HepG2 (cell line): ENCODE measurements around the gene SNRPB2. TPM values are rescaled to one million over a fixed set of nuclear protein-coding genes. Genes with fewer than 3 reads are reported as not detected.

Experiments used
- ATAC-seq: fragments of 200-7000 bp; cut with Tn5 transposase; 3 replicates; pipeline ENCODE4 v1.9.1; 2020; ENCODE audit warnings: mild to moderate bottlenecking, moderate library complexity
- BruUV-seq: library from RNA; stranded (reverse); fragments of 400-500 nt; replicated peaks from 2 replicates; lab custom pipeline; 2021; lab: Mats Ljungman, UMichigan
- CTCF ChIA-PET: fragments of 300-600 bp; formaldehyde crosslinking; extraction: SDS; loops from one replicate; lab custom pipeline; 2021; ENCODE audit warnings: low total read pairs, inconsistent platforms, low intra/inter-chr PET ratio; lab: Yijun Ruan, JAX
- POLR2A ChIA-PET: fragments of 350-600 bp; sonication (Branson Sonifier 250); formaldehyde crosslinking; loops from one replicate; lab custom pipeline; 2020; ENCODE audit warnings: antibody characterized with exemption, inconsistent platforms; lab: Yijun Ruan, JAX
- DNase-seq: peaks from one replicate; pipeline ENCODE4 v3.0.0-alpha.2; 2015; ENCODE audit warnings: low spot score
- FAIRE-seq: peaks from 3 replicates; lab custom pipeline; 2011; peaks lifted over from hg19 to GRCh38; lab: Jason Lieb, UNC
- H2AFZ ChIP-seq: one replicate; pipeline ENCODE4 v1.6.1; 2011; ENCODE audit warnings: low read length, inconsistent platforms
- H3K27ac ChIP-seq: fragments of 300-600 bp; 3 replicates; pipeline ENCODE4 v1.8.0; 2011; ENCODE audit warnings: mixed run types, mild to moderate bottlenecking, mixed read lengths, low read length, inconsistent platforms; ENCODE audit not compliant: insufficient read depth; ENCODE audit errors: extremely low read length
- H3K27me3 ChIP-seq, 2 experiments: fragments of 200-600 bp in 1 of 2; 2 replicates in 1 of 2; 3 replicates in 1 of 2; pipeline versions ENCODE4 v1.6.0 to v1.8.0; 2011; ENCODE audit warnings: low read length in 2 of 2, mild to moderate bottlenecking in 2 of 2, moderate library complexity in 2 of 2, inconsistent platforms in 1 of 2; ENCODE audit not compliant: insufficient read depth in 2 of 2, control insufficient read depth in 1 of 2
- H3K36me3 ChIP-seq, 2 experiments: fragments of 200-600 bp in 1 of 2; replicated peaks in 1 of 2; 2 replicates in 1 of 2; 3 replicates in 1 of 2; pipeline versions ENCODE4 v1.5.1 to v1.8.0; 2011; ENCODE audit warnings: low read length in 2 of 2, inconsistent platforms in 1 of 2; ENCODE audit not compliant: insufficient read depth in 2 of 2, control insufficient read depth in 1 of 2
- H3K4me1 ChIP-seq: 2 replicates; pipeline ENCODE4 v1.5.1; 2012; ENCODE audit warnings: low read length, inconsistent platforms; ENCODE audit not compliant: insufficient read depth
- H3K4me2 ChIP-seq: 2 replicates; pipeline ENCODE4 v1.6.0; 2011; ENCODE audit warnings: low read depth, low read length, inconsistent platforms
- H3K4me3 ChIP-seq, 3 experiments: fragments of 200-600 bp in 1 of 3; sonication (generic), shearing (Covaris generic) in 1 of 3; replicated peaks in 1 of 3; 2 replicates each; pipeline ENCODE4 v1.5.1; 2011 to 2016; ENCODE audit warnings: low read length in 3 of 3, inconsistent platforms in 2 of 3, low read depth in 2 of 3, mild to moderate bottlenecking in 2 of 3, control low read depth in 1 of 3, mixed read lengths in 1 of 3; ENCODE audit not compliant: insufficient read depth in 1 of 3
- H3K79me2 ChIP-seq: one replicate; pipeline ENCODE4 v1.6.1; 2011; ENCODE audit warnings: low read length, inconsistent platforms; ENCODE audit not compliant: insufficient read depth
- H3K9ac ChIP-seq: 2 replicates; pipeline ENCODE4 v1.6.0; 2011; ENCODE audit warnings: mild to moderate bottlenecking, low read depth, low read length, inconsistent platforms; ENCODE audit not compliant: insufficient read depth
- H3K9me3 ChIP-seq: 2 replicates; pipeline ENCODE4 v1.5.1; 2012; ENCODE audit warnings: mild to moderate bottlenecking, low read length
- H4K20me1 ChIP-seq: 2 replicates; pipeline ENCODE4 v1.6.0; 2011; ENCODE audit warnings: inconsistent platforms, mild to moderate bottlenecking, low read length, moderate library complexity; ENCODE audit not compliant: insufficient read depth
- JUNB ChIP-seq: sonication (generic); formaldehyde crosslinking; IDR thresholded peaks from 2 replicates; pipeline ENCODE4 v1.8.0; 2022; ENCODE audit warnings: missing genetic modification reagents, mild to moderate bottlenecking, borderline replicate concordance
- MAFK ChIP-seq, 2 experiments: IDR thresholded peaks in 1 of 2; conservative IDR thresholded peaks in 1 of 2; 2 replicates each; pipeline ENCODE4 v1.6.1; 2011; ENCODE audit warnings: improper control_type of control experiment in 2 of 2, low read length in 2 of 2
- SRSF9 ChIP-seq: fragments of 200-400 bp; formaldehyde crosslinking; IDR thresholded peaks from 2 replicates; pipeline ENCODE4 v1.6.1; 2018; ENCODE audit warnings: borderline replicate concordance, mild to moderate bottlenecking, low read depth, low read length; ENCODE audit not compliant: insufficient read depth, poor library complexity, severe bottlenecking
- ZNF678 ChIP-seq: sonication (generic); formaldehyde crosslinking; IDR thresholded peaks from 2 replicates; pipeline ENCODE4 v1.4.0; 2020; ENCODE audit warnings: mild to moderate bottlenecking, missing genetic modification reagents
- WGBS: methylation state at CpG from one replicate; pipeline ENCODE4 v1.1.6; 2017; ENCODE audit warnings: low lambda C conversion rate; 5-methylcytosine and 5-hydroxymethylcytosine counted together
- in situ Hi-C: cut with HindIII; loops from 2 replicates; pipeline ENCODE4 v1.10.0; 2017; ENCODE audit warnings: low pct_unique_long_range_greater_than_20kb; ENCODE audit not compliant: extremely low pct_ligation_motif_present
- intact Hi-C: fragments of 100-400 bp; cut with micrococcal nuclease; formaldehyde crosslinking; loops from one replicate; pipeline ENCODE4 v1.10.0; 2022; ENCODE audit not compliant: unreplicated experiment
- polyA plus RNA-seq, 8 experiments: library from polyadenylated mRNA; depleted of rRNA in 3 of 8; stranded (reverse) in 7 of 8; unstranded in 1 of 8; fragments of >200 nt; fragmentation: Illumina TruSeq in 4 of 8; extraction: Trizol in 4 of 8; gene quantifications; 2 replicates each; pipeline versions ENCODE4 v1.2.1 to v1.2.3, GENCODE V29; 2011 to 2016; ENCODE audit warnings: low read depth in 4 of 8, missing spikeins in 1 of 8, mixed read lengths in 1 of 8; ENCODE audit not compliant: insufficient read depth in 1 of 8
- total RNA-seq, 5 experiments: library from RNA; depleted of rRNA; stranded (reverse); fragments of >200 nt; fragmentation: Illumina TruSeq; extraction: Trizol; gene quantifications; 2 replicates each; pipeline ENCODE4 v1.2.3, GENCODE V29; 2016; ENCODE audit warnings: low read depth in 1 of 5
- TF ChIP-seq, protein P1 (sequence below): sonication (generic); formaldehyde crosslinking; IDR thresholded peaks from 2 replicates; pipeline ENCODE4 v1.4.0; 2020; ENCODE audit warnings: missing genetic modification reagents
- TF ChIP-seq, protein P2 (sequence below): sonication (generic); formaldehyde crosslinking; IDR thresholded peaks from 2 replicates; pipeline ENCODE4 v1.4.0; 2020; ENCODE audit warnings: mild to moderate bottlenecking, missing genetic modification reagents
- TF ChIP-seq, protein P3 (sequence below), 2 experiments: sonication (generic) in 1 of 2; formaldehyde crosslinking in 1 of 2; IDR thresholded peaks; 2 replicates each; pipeline versions ENCODE4 v1.5.1 to v1.6.1; 2011 to 2020; ENCODE audit warnings: borderline replicate concordance in 1 of 2, low read depth in 1 of 2, low read length in 1 of 2, mild to moderate bottlenecking in 1 of 2, missing genetic modification reagents in 1 of 2, moderate library complexity in 1 of 2

The SNRPB2 gene
- total and polyA plus RNA-seq, 2 of the 13 experiments (the other 11 are each of a cell fraction or from before 2014, with no cell fraction given), result 107 to 204 TPM

DNA sequence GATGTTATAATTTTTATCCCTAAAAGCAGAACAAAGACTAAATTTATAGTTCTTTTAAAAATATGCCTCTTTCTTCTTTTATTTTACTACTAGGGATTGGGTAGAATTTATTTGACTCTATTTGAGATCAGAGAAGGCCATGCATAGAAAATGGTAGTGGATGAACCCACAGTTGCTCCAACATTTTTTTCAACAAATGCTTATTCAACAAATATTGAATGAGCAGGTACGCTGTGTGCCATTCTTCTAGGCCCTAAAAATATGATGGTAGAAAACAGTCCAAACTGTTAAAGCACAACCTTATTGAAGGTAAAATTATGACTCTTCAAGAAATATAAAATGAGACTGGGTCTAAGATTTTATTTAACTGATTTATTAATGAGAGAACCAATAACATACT is 48.3 kb downstream of the SNRPB2 start:
- ChIA-PET POLR2A (no interaction called here), CTCF (no interaction called here)
- H3K9ac ChIP-seq, result no peak overlapping the region
- H3K4me1 ChIP-seq, result no peaks in the 10 kb centered on the region
- H4K20me1 ChIP-seq, result no peaks in the 10 kb centered on the region
- H3K79me2 ChIP-seq, result no peaks in the 10 kb centered on the region
- no peak overlapping the region for H2AFZ ChIP-seq
- WGBS, result 42% methylated on average over 1 of the region's 1 CpG
- BruUV-seq, result no TSS peak
- FAIRE-seq (no peak), DNase-seq (no peak), ATAC-seq (no peak)
- intact Hi-C loops, result no loop called here
- no peak overlapping the region for H3K4me3 ChIP-seq
- H3K36me3 ChIP-seq, result no peaks in the 10 kb centered on the region
- no peaks in the 10 kb centered on the region for H3K27me3 ChIP-seq
- H3K4me2 ChIP-seq, result no peak overlapping the region
- TF ChIP-seq SRSF9, result no peak
- no peak for TF ChIP-seq ZNF678 (CRISPR knock-in tag)
- no peak for TF ChIP-seq JUNB (CRISPR knock-in tag)
- TF ChIP-seq MAFK (conservative IDR thresholded peaks at IDR 0.05 in 1 of 2, IDR thresholded peaks at IDR 0.05 in 1 of 2; ENCODE audit: low read length in 2 of 2), result peak; percentile 51 to 54; a peak in 3 of 4 replicates
- TF ChIP-seq, protein P1, sequence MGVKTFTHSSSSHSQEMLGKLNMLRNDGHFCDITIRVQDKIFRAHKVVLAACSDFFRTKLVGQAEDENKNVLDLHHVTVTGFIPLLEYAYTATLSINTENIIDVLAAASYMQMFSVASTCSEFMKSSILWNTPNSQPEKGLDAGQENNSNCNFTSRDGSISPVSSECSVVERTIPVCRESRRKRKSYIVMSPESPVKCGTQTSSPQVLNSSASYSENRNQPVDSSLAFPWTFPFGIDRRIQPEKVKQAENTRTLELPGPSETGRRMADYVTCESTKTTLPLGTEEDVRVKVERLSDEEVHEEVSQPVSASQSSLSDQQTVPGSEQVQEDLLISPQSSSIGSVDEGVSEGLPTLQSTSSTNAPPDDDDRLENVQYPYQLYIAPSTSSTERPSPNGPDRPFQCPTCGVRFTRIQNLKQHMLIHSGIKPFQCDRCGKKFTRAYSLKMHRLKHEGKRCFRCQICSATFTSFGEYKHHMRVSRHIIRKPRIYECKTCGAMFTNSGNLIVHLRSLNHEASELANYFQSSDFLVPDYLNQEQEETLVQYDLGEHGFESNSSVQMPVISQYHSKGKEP (CRISPR knock-in tag), result no peak
- TF ChIP-seq, protein P2, sequence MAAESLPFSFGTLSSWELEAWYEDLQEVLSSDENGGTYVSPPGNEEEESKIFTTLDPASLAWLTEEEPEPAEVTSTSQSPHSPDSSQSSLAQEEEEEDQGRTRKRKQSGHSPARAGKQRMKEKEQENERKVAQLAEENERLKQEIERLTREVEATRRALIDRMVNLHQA (CRISPR knock-in tag), result no peak
- no peak overlapping the region for H3K27ac ChIP-seq
- no peaks in the 10 kb centered on the region for H3K9me3 ChIP-seq
- in situ Hi-C loops, result no loop called here

DNA sequence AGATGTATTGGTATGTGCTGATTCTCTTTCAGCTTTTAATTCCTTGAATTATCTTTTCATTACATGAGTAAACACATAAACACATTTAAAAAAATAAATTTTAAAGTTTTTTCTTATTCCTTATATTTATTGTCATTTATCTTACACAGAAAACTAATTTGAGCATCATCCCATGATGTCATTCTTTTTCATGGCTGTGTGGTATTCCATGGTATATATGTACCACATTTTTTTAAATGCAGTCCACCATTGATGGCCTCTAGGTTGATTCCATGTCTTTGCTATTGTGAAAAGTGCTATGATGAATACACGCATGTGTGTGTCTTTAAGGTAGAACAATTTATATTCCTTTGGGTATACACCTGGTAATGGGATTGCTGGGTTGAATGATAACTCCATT is 51.7 kb downstream of the SNRPB2 start:
- in situ Hi-C loops, result no loop called here
- Histone ChIP-seq H3K36me3 (no peaks in the 10 kb centered on the region), H3K9me3 (no peaks in the 10 kb centered on the region), H3K9ac (no peak overlapping the region), H3K27me3 (no peaks in the 10 kb centered on the region; a peak in 1 of 5 replicates), H3K4me2 (no peak overlapping the region), H3K27ac (no peak overlapping the region), H4K20me1 (no peaks in the 10 kb centered on the region), H3K4me3 (no peak overlapping the region), H2AFZ (no peak overlapping the region), H3K79me2 (no peaks in the 10 kb centered on the region), H3K4me1 (no peaks in the 10 kb centered on the region)
- ATAC-seq, result no peak
- ChIA-PET CTCF (no interaction called here), POLR2A (no interaction called here)
- intact Hi-C loops, result no loop called here
- BruUV-seq, result no TSS peak
- no peak for DNase-seq
- 95% methylated on average over 1 of the region's 1 CpG for WGBS
- FAIRE-seq, result no peak
- TF ChIP-seq, protein P3, sequence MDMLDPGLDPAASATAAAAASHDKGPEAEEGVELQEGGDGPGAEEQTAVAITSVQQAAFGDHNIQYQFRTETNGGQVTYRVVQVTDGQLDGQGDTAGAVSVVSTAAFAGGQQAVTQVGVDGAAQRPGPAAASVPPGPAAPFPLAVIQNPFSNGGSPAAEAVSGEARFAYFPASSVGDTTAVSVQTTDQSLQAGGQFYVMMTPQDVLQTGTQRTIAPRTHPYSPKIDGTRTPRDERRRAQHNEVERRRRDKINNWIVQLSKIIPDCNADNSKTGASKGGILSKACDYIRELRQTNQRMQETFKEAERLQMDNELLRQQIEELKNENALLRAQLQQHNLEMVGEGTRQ (IDR thresholded peaks at IDR 0.05; ENCODE audit: low read depth, low read length), result no peak
- TF ChIP-seq, protein P3 (CRISPR knock-in tag; IDR thresholded peaks at IDR 0.05; ENCODE audit: borderline replicate concordance), result no peak
